GM18867 (cell line): ENCODE data around the gene DCANP1.

Source experiments
- ATAC-seq: cut with Tn5 transposase; IDR thresholded peaks from one replicate; pipeline ENCODE4 v1.9.1; 2021; ENCODE audit warnings: mild to moderate bottlenecking, moderate library complexity; ENCODE audit not compliant: unreplicated experiment

The DCANP1 gene

GRCh38 chr5:135458356-135458755 is 11.2 kb upstream of the DCANP1 start:
- no peak for ATAC-seq

- peak; percentile 73 for ATAC-seq
Measured at GRCh38 chr5:135457424-135458071, 10.4 kb upstream of the DCANP1 start.

DNA sequence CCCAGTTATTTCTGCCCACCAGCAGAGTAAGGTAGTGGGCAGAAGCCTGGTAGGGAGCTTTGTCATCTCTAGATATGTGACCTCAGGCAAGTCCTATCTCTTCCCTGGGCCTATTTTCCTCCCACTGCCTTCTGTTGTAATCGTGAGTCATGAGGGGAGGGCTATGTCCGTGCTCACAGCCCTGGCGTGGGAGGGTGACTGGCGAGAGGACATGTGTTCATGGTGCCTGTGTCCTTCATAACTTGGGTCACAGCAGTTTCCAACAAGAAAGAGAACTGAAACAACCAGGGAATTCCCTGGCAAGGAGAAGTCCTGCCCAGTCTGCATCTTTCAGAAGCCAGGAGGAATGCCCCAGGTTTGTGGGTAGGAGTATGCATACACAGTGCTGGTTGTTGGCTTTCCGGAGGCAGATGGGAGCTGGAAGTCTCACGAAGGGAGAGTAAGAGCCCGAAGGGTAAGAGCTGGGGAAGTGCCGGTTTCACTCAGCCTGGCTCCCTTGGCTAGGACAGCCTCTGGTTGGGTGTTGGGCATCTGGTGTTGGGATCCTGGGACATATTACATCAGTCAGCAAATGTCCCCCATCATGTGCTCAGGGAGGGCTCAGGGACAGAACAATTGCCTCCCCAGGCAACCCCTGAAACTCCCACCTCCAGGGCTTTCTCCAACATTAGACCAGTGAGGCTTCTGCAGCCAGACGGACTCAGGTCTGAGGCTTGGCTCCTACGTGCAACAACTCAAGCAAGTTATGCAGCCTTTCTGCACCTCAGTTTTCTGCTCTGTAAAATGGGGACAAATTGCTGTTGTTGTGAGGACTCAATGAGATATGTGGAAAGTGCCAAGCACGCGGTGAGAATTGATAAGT is 9.3 kb upstream of the DCANP1 start:
- ATAC-seq, result peak; percentile 47

DNA sequence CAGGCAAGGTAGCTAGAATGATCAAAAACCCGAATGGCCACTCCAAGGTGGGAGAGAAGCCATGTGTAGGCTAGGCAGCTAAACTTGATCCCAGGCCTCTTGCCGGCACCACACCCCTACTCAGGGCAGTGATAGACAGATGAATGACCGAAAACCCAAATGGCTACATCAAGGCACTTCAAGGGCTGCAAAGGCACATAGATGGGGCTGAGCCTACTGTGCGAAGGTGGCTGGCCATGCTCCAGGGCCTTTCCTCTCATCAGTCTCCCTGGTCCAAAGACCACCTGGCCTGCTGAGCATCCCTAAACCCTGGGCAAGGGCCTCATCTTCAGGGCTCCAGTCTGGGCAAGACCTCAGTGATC is 8.7 kb upstream of the DCANP1 start:
- no peak for ATAC-seq

GRCh38 chr5:135454946-135455345 is 7.8 kb upstream of the DCANP1 start:
- ATAC-seq, result no peak

DNA sequence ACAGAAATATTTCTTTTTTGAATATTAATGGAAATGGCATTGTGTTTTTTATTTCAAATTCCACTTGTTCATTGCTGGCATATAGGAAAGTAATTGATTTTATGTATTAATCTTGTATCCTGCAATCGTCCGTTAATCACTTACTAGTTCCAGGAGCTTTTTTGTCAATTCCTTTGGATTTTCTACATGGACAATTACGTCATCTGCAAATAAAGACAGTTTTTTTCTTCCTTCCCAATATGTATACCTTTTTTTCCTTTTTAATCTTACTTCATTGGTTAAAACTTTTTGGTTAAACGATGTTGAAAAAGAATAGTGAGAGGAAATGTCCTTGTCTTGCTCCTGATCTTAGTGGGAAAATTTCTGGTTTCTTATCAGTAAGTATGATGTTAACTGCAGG is 6.5 kb upstream of the DCANP1 start:
- ATAC-seq, result no peak

DNA sequence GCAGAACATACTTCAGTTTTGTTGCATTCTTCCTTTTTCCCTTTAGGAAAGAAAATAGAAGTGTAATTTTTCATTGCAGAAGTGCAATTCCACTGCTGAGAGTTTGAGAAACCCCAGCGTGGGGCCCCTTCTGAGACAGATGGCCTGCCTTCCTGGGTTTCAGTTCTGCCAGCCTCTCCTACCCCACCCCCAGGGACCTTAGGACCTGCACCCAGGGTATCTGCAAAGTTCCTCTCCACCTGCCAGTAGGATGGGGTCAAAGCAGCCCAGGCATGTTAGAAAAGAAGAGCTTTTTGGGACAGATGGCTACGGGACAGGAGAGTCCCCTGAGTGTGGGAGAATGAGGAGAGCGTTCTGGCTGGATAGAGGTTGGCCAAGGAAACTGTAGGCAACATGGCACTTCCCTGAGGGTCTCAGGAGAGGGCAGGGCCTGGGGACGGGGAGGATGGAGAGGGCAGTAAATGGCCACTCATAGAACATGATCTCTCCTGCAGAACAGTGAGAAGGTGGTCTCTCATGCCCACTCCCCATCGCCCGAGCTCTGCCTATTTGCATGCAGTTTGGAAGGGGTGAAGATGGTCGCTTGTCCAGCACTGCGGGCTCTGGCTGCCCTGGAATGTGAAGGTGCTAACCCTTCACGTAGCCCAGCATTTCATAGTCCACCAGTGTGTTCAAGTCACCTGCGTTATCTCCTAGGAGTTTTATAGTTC is 5.3 kb upstream of the DCANP1 start, which contains the start of gene TIFAB:
Gene TIFAB, minus strand, starts transcription at position 31 of the 710 bp plus-strand sequence. CDS start 2,412 bp downstream, outside the sequence.
- no peak for ATAC-seq

- no peak for ATAC-seq
Measured at GRCh38 chr5:135451581-135452320, 4.6 kb upstream of the DCANP1 start.

GRCh38 chr5:135450952-135451351 is 3.8 kb upstream of the DCANP1 start:
- ATAC-seq, result no peak

- ATAC-seq, result no peak
Measured at GRCh38 chr5:135450336-135450735, 3.2 kb upstream of the DCANP1 start.

GRCh38 chr5:135449644-135450043 is 2.5 kb upstream of the DCANP1 start:
- no peak for ATAC-seq

DNA sequence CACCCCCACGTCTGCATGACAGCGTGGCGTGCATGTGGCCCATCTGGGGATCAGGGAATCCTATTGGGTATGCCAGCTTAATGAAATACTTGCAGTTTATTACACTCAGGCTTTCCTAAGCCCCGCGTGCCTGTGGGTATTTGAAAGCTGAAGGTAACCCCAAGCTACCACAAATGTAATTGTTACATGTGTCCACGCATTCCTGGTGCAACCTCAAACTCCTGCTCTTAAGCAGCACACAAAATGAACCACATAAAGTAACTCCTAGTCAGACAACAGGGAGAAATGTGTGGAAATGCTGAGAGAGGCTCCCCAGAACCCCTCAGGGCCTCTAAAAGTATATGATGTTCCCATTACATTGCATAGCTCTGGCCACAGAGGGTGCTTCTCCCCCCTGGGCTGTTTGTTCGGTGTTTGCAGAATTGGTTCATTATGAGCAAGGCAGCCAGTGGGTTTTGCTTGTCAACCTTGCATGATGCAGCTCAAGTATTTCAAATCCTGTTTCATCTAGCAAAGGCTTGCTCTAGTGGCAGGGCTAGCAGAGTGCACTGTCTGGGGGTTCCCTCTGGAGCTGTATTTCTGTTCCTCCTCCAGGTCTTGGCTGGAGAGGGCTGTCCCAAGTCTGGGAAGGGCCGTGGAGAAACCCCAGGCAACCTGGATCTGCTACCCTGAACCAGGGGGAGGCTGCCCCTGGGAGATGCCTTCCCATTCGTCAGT is 1.8 kb upstream of the DCANP1 start:
- no peak for ATAC-seq

- no peak for ATAC-seq
Measured at GRCh38 chr5:135448071-135448739, 1.1 kb upstream of the DCANP1 start.

DNA sequence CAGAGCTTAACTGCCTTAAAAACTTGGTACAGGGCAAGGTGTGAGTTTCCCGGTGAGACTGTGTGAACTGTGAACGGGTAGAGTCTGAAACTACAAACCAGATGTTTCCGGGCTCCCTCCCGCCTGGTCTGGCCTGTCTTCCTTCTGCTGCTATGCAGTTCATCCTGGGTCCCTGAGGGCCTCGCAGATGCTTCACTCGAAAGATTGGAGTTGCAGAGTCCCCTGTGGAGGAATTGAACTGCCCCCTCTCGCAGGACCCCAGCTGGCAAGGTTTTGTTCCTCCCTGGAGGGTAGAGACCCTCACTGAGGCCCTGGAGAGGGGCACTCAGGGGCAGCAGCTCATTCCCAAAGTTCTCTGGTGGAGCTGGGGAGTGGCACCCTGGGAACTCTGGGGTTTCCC is 533 bp downstream of the DCANP1 start:
- ATAC-seq, result no peak

GRCh38 chr5:135446206-135446605 is 942 bp downstream of the DCANP1 start:
- no peak for ATAC-seq

- ATAC-seq, result no peak
Measured at GRCh38 chr5:135445306-135445985, 1.7 kb downstream of the DCANP1 start.

GRCh38 chr5:135444881-135445280 is 2.3 kb downstream of the DCANP1 start:
- no peak for ATAC-seq

GRCh38 chr5:135444360-135444759 is 2.8 kb downstream of the DCANP1 start:
- no peak for ATAC-seq
